Measurements from ENCODE around the gene CMTM6. TPM values are rescaled to one million over a fixed set of nuclear protein-coding genes. Genes with fewer than 3 reads are reported as not detected.

Gene CMTM6
- total and polyA plus RNA-seq, 2 of the 13 experiments (the other 11 are each of a cell fraction or from before 2014, with no cell fraction given) = 25.6 to 55.7 TPM

GRCh38 chr3:32551087-32551486, 48.4 kb upstream of the CMTM6 start:
- Histone ChIP-seq H3K4me2 (ENCODE audit: low read depth, low read length) (no peak overlapping the region), H3K79me2 (ENCODE audit: insufficient read depth, low read length) (peaks cover 68% of the 10 kb centered on the region), H3K27ac (ENCODE audit: extremely low read length, insufficient read depth, low read length) (no peak overlapping the region), H4K20me1 (ENCODE audit: insufficient read depth, low read length) (no peaks in the 10 kb centered on the region; the same call in 1 of the 2 replicates), H3K4me1 (ENCODE audit: insufficient read depth, low read length) (peaks cover 11% of the 10 kb centered on the region), H3K9me3 (ENCODE audit: low read length) (no peaks in the 10 kb centered on the region), H3K9ac (ENCODE audit: insufficient read depth, low read depth, low read length) (no peak overlapping the region), H3K27me3 (ENCODE audit: control insufficient read depth in 1 of 2, insufficient read depth in 2 of 2, low read length in 2 of 2) (no peaks in the 10 kb centered on the region), H3K4me3 (replicated peaks in 1 of 3; ENCODE audit: insufficient read depth in 1 of 3, low read depth in 2 of 3, low read length in 3 of 3) (no peak overlapping the region), H2AFZ (ENCODE audit: low read length) (no peak overlapping the region), H3K36me3 (replicated peaks in 1 of 2; ENCODE audit: control insufficient read depth in 1 of 2, insufficient read depth in 2 of 2, low read length in 2 of 2) (peaks cover 0 to 3% of the 10 kb centered on the region in 2 experiments; a peak in 1 of 5 replicates)
- TF ChIP-seq ZNF839 (CRISPR knock-in tag; IDR thresholded peaks at IDR 0.05; ENCODE audit: borderline replicate concordance) = no peak
- no peak for TF ChIP-seq ZNF33B (CRISPR knock-in tag; IDR thresholded peaks at IDR 0.05)
- TF ChIP-seq ZBTB7B (CRISPR knock-in tag; IDR thresholded peaks at IDR 0.05) = no peak
- no peak for TF ChIP-seq ZFP90 (CRISPR knock-in tag; IDR thresholded peaks at IDR 0.05; ENCODE audit: borderline replicate concordance)
- TF ChIP-seq XBP1 (CRISPR knock-in tag; IDR thresholded peaks at IDR 0.05) = no peak
- no peak for TF ChIP-seq BATF2 (CRISPR knock-in tag; IDR thresholded peaks at IDR 0.05)
- no peak for TF ChIP-seq HOXA5 (CRISPR knock-in tag; IDR thresholded peaks at IDR 0.05)
- no peak for TF ChIP-seq ZNF775 (CRISPR knock-in tag; IDR thresholded peaks at IDR 0.05; ENCODE audit: borderline replicate concordance)
- no peak for TF ChIP-seq ZFX (CRISPR knock-in tag; IDR thresholded peaks at IDR 0.05; ENCODE audit: low read depth)
- TF ChIP-seq NFKBIZ (CRISPR knock-in tag; IDR thresholded peaks at IDR 0.05) = no peak
- no peak for TF ChIP-seq ZSCAN12 (CRISPR knock-in tag; IDR thresholded peaks at IDR 0.05)
- TF ChIP-seq ZNF160 (CRISPR knock-in tag; IDR thresholded peaks at IDR 0.05) = no peak
- TF ChIP-seq RFX3 (CRISPR knock-in tag; IDR thresholded peaks at IDR 0.05) = no peak
- no peak for TF ChIP-seq ZKSCAN5 (CRISPR knock-in tag; IDR thresholded peaks at IDR 0.05)
- ATAC-seq = no peak
- no peak for DNase-seq (ENCODE audit: low spot score)
- ChIA-PET POLR2A (no interaction called here), CTCF (ENCODE audit: low intra/inter-chr PET ratio, low total read pairs) (no interaction called here)
- in situ Hi-C loops (cut with HindIII; ENCODE audit: extremely low pct_ligation_motif_present, low pct_unique_long_range_greater_than_20kb) (no loop called here), intact Hi-C loops (cut with micrococcal nuclease; ENCODE audit: unreplicated experiment) (no loop called here)
- 95% methylated on average over 2 of the region's 2 CpGs for WGBS (ENCODE audit: low lambda C conversion rate)
- no TSS peak for BruUV-seq (replicated peaks)
- FAIRE-seq = no peak
